ENCODE results near the gene RPL9. TPM values are rescaled to one million over a fixed set of nuclear protein-coding genes. Genes with fewer than 3 reads are reported as not detected.
"Not testable (repeated sequence)": the region's sequence is repeated elsewhere in the genome, so short reads cannot be mapped to it uniquely, and the experiment has no call there.

RPL9 gene
- total RNA-seq, 1 donor from 2014 or later: 1,339 TPM

- DNase-seq (ENCODE audit: low spot score): no peak
Observed at GRCh38 chr4:39467464-39467863, 8.7 kb upstream of the RPL9 start.

GRCh38 chr4:39466747-39467146 is 8.0 kb upstream of the RPL9 start:
- DNase-seq (ENCODE audit: low spot score): no peak

- DNase-seq (ENCODE audit: low spot score): no peak
Observed at GRCh38 chr4:39464886-39465501, 6.3 kb upstream of the RPL9 start.

GRCh38 chr4:39458161-39458504 is 589 bp downstream of the RPL9 start:
- not testable (repeated sequence) for DNase-seq (ENCODE audit: low spot score)

GRCh38 chr4:39456946-39457763 is 1.6 kb downstream of the RPL9 start:
- DNase-seq (ENCODE audit: low spot score): no peak

- DNase-seq (ENCODE audit: low spot score): no peak
Observed at GRCh38 chr4:39455486-39455885, 3.2 kb downstream of the RPL9 start.

- DNase-seq (ENCODE audit: low spot score): no peak
Observed at GRCh38 chr4:39453738-39454137, 5.0 kb downstream of the RPL9 start.

GRCh38 chr4:39452860-39453587 is 5.7 kb downstream of the RPL9 start:
- no peak for DNase-seq (ENCODE audit: low spot score)

GRCh38 chr4:39452153-39452859 is 6.4 kb downstream of the RPL9 start:
- DNase-seq (ENCODE audit: low spot score): no peak

GRCh38 chr4:39451423-39452023 is 7.2 kb downstream of the RPL9 start:
- DNase-seq (ENCODE audit: low spot score): no peak

- DNase-seq (ENCODE audit: low spot score): no peak
Observed at GRCh38 chr4:39450618-39451017, 8.1 kb downstream of the RPL9 start.

GRCh38 chr4:39446842-39447573 is 11.7 kb downstream of the RPL9 start:
- DNase-seq (ENCODE audit: low spot score): no peak

- no peak for DNase-seq (ENCODE audit: low spot score)
Observed at GRCh38 chr4:39446483-39446841, 12.3 kb downstream of the RPL9 start.

- no peak for DNase-seq (ENCODE audit: low spot score)
Observed at GRCh38 chr4:39442998-39443397, 15.7 kb downstream of the RPL9 start.

- DNase-seq (ENCODE audit: low spot score): no peak
Observed at GRCh38 chr4:39441593-39441992, 17.1 kb downstream of the RPL9 start.

GRCh38 chr4:39435659-39436563 is 22.8 kb downstream of the RPL9 start:
- DNase-seq (ENCODE audit: low spot score): no peak

- no peak for DNase-seq (ENCODE audit: low spot score)
Observed at GRCh38 chr4:39433878-39434492, 24.7 kb downstream of the RPL9 start.

- no peak for DNase-seq (ENCODE audit: low spot score)
Observed at GRCh38 chr4:39429476-39430334, 29.0 kb downstream of the RPL9 start.

All from mesenteric fat pad (tissue), 1 donor.